ENCODE results near the gene ITGA1. TPM values are rescaled to one million over a fixed set of nuclear protein-coding genes. Genes with fewer than 3 reads are reported as not detected.

The ITGA1 gene
- total RNA-seq, 1 donor from 2014 or later: 42.7 TPM

GRCh38 chr5:52779213-52779612 lies 8.5 kb upstream of the ITGA1 start:
- H3K27me3 ChIP-seq: no peaks in the 10 kb centered on the region
- intact Hi-C loops (cut with DNase I): no loop called here
- DNase-seq (ENCODE audit: low spot score in 2 of 2): no peak

GRCh38 chr5:52783226-52783959 lies 4.3 kb upstream of the ITGA1 start:
- peaks cover 0 to 17% of the 10 kb centered on the region in 2 donors for H3K4me1 ChIP-seq
- H3K36me3 ChIP-seq: no peaks in the 10 kb centered on the region
- H3K27me3 ChIP-seq: no peaks in the 10 kb centered on the region
- peak; percentile 26 to 87 for DNase-seq (ENCODE audit: low spot score in 2 of 2)
- no peaks in the 10 kb centered on the region for H3K9me3 ChIP-seq
- intact Hi-C loops (cut with DNase I): loop anchor here (10.0 kb wide), 2 partner anchors 311 to 701 kb away; partner anchors contain the start of gene FST
- no peak for TF ChIP-seq CTCF (IDR thresholded peaks at IDR 0.05)
- peak overlapping the region; percentile 25 to 64 for H3K27ac ChIP-seq
- no peak overlapping the region for H3K4me3 ChIP-seq

More at GRCh38 chr5:52779213-52779612, 8.5 kb upstream of the ITGA1 start:
- no peaks in the 10 kb centered on the region for H3K36me3 ChIP-seq
- H3K4me1 ChIP-seq: peaks cover 0 to 7% of the 10 kb centered on the region in 2 donors
- no peak overlapping the region for H3K27ac ChIP-seq
- TF ChIP-seq CTCF (IDR thresholded peaks at IDR 0.05): no peak
- no peaks in the 10 kb centered on the region for H3K9me3 ChIP-seq
- no peak overlapping the region for H3K4me3 ChIP-seq

GRCh38 chr5:52784737-52785136 lies 3.0 kb upstream of the ITGA1 start:
- Histone ChIP-seq H3K27me3 (no peaks in the 10 kb centered on the region), H3K4me3 (no peak overlapping the region), H3K9me3 (no peaks in the 10 kb centered on the region), H3K36me3 (no peaks in the 10 kb centered on the region), H3K27ac (peak overlapping the region; percentile 30 to 41), H3K4me1 (peaks cover 0 to 17% of the 10 kb centered on the region in 2 donors)
- TF ChIP-seq CTCF (IDR thresholded peaks at IDR 0.05): no peak
- DNase-seq (ENCODE audit: low spot score in 2 of 2): no peak
- intact Hi-C loops (cut with DNase I): loop anchor here (5.0 to 10.0 kb wide), 5 partner anchors 53 to 700 kb away; partner anchors contain the start of gene FST

GRCh38 chr5:52786391-52786790 lies 1.3 kb upstream of the ITGA1 start:
- Histone ChIP-seq H3K36me3 (no peaks in the 10 kb centered on the region), H3K27me3 (no peaks in the 10 kb centered on the region), H3K27ac (peak overlapping the region; percentile 90 to 97), H3K4me1 (peaks cover 0 to 21% of the 10 kb centered on the region in 2 donors), H3K4me3 (peak overlapping the region; percentile 80 to 84), H3K9me3 (no peaks in the 10 kb centered on the region)
- no peak for TF ChIP-seq CTCF (IDR thresholded peaks at IDR 0.05)
- no peak for DNase-seq (ENCODE audit: low spot score in 2 of 2)
- intact Hi-C loops (cut with DNase I): loop anchor here (5.0 to 10.0 kb wide), 5 partner anchors 51 to 698 kb away; partner anchors contain the start of gene FST

GRCh38 chr5:52786949-52787599 lies 642 bp upstream of the ITGA1 start:
- Histone ChIP-seq H3K36me3 (no peaks in the 10 kb centered on the region), H3K27ac (peak overlapping the region; percentile 90 to 97), H3K4me1 (peaks cover 0 to 25% of the 10 kb centered on the region in 2 donors), H3K9me3 (no peaks in the 10 kb centered on the region), H3K27me3 (no peaks in the 10 kb centered on the region), H3K4me3 (peak overlapping the region; percentile 80 to 84)
- intact Hi-C loops (cut with DNase I): loop anchor here (1.0 to 10.0 kb wide), 6 partner anchors 50 to 698 kb away; partner anchors contain the start of gene FST
- DNase-seq (ENCODE audit: low spot score in 2 of 2): peak in 1 of 2 donors; percentile 68
- TF ChIP-seq CTCF (IDR thresholded peaks at IDR 0.05): peak in 2 of 3 experiments; percentile 17 to 69

Measured in ascending aorta (tissue), 2 donors.